Endothelial cell of umbilical vein (primary cell): ENCODE results near the gene DBP. TPM values are rescaled to one million over a fixed set of nuclear protein-coding genes. Genes with fewer than 3 reads are reported as not detected.

Experiments
- BruUV-seq: library from RNA; stranded (reverse); fragments of 400-500 nt; replicated peaks from 2 replicates; lab custom pipeline; 2021; lab: Mats Ljungman, UMichigan
- CTCF ChIA-PET: fragments of 300-600, 350-600 bp; sonication (Branson Sonifier 250); formaldehyde crosslinking; loops from one replicate; lab custom pipeline; 2021; ENCODE audit warnings: antibody characterized with exemption, inconsistent platforms; lab: Charles Lee
- POLR2A ChIA-PET: fragments of 300-600, 350-600 bp; sonication (Branson Sonifier 250); formaldehyde crosslinking; loops from one replicate; lab custom pipeline; 2021; ENCODE audit warnings: antibody characterized with exemption, inconsistent platforms; lab: Charles Lee
- DNase-seq: peaks from one replicate; pipeline ENCODE4 v3.0.0-alpha.2; 2011; ENCODE audit warnings: low read depth, low spot score
- FAIRE-seq: peaks from 2 replicates; lab custom pipeline; 2011; peaks lifted over from hg19 to GRCh38; lab: Jason Lieb, UNC
- H2AFZ ChIP-seq: 2 replicates; pipeline ENCODE4 v1.6.0; 2012; ENCODE audit warnings: low read depth, low read length, control low read depth, inconsistent platforms
- H3K27ac ChIP-seq: 2 replicates; pipeline ENCODE4 v1.5.1; 2011; ENCODE audit warnings: low read depth, mild to moderate bottlenecking, control low read depth, low read length, moderate library complexity; ENCODE audit not compliant: insufficient read depth
- H3K27me3 ChIP-seq, 2 experiments: 2 replicates each; pipeline versions ENCODE4 v1.6.0 to v1.6.1; 2011; ENCODE audit warnings: low read length in 2 of 2, mixed read lengths in 1 of 2; ENCODE audit not compliant: control insufficient read depth in 2 of 2, insufficient read depth in 2 of 2
- H3K36me3 ChIP-seq, 2 experiments: 2 replicates in 1 of 2; 3 replicates in 1 of 2; pipeline ENCODE4 v1.5.1; 2011; ENCODE audit warnings: low read length in 2 of 2, mild to moderate bottlenecking in 1 of 2, moderate library complexity in 1 of 2; ENCODE audit not compliant: control insufficient read depth in 2 of 2, insufficient read depth in 2 of 2; ENCODE audit errors: extremely low read depth in 1 of 2
- H3K4me1 ChIP-seq: 3 replicates; pipeline ENCODE4 v1.5.1; 2011; ENCODE audit warnings: mild to moderate bottlenecking, low read length; ENCODE audit not compliant: control insufficient read depth, insufficient read depth; ENCODE audit errors: extremely low read depth
- H3K4me2 ChIP-seq: 2 replicates; pipeline ENCODE4 v1.6.1; 2011; ENCODE audit warnings: low read length, control low read depth, mixed read lengths; ENCODE audit not compliant: insufficient read depth
- H3K4me3 ChIP-seq, 3 experiments: fragments of 200-600 bp in 1 of 3; sonication (generic), shearing (Covaris generic) in 1 of 3; replicated peaks in 1 of 3; 2 replicates each; pipeline ENCODE4 v1.5.1; 2011 to 2016; ENCODE audit warnings: control low read depth in 3 of 3, low read length in 3 of 3, mild to moderate bottlenecking in 2 of 3, inconsistent platforms in 1 of 3, low read depth in 1 of 3, moderate library complexity in 1 of 3; ENCODE audit not compliant: insufficient read depth in 1 of 3
- H3K79me2 ChIP-seq: 2 replicates; pipeline ENCODE4 v1.6.0; 2012; ENCODE audit warnings: low read length, inconsistent platforms; ENCODE audit not compliant: control insufficient read depth, insufficient read depth
- H3K9ac ChIP-seq: replicated peaks from 2 replicates; pipeline ENCODE3; 2011; ENCODE audit warnings: low read length, control low read depth; ENCODE audit not compliant: insufficient read depth; ENCODE audit errors: extremely low read depth
- H3K9me1 ChIP-seq: replicated peaks from 3 replicates; pipeline ENCODE4 v1.6.0; 2011; ENCODE audit warnings: mild to moderate bottlenecking, low read length; ENCODE audit not compliant: control insufficient read depth, insufficient read depth; ENCODE audit errors: extremely low read depth
- H3K9me3 ChIP-seq: replicated peaks from 2 replicates; pipeline ENCODE4 v1.5.1; 2012; ENCODE audit warnings: low read length, inconsistent platforms; ENCODE audit not compliant: control insufficient read depth, insufficient read depth
- H4K20me1 ChIP-seq: replicated peaks from 2 replicates; pipeline ENCODE3; 2011; ENCODE audit warnings: mild to moderate bottlenecking, low read length; ENCODE audit not compliant: control insufficient read depth, insufficient read depth; ENCODE audit errors: extremely low read depth
- CTCF ChIP-seq, 2 donors: IDR thresholded peaks; 1 replicate in 1 of 2; 2 replicates in 1 of 2; pipeline ENCODE4 v1.5.1; 2011; ENCODE audit warnings: low read length in 2 of 2, mild to moderate bottlenecking in 2 of 2, moderate library complexity in 2 of 2, control low read depth in 1 of 2, inconsistent platforms in 1 of 2, low read depth in 1 of 2; ENCODE audit not compliant: insufficient read depth in 1 of 2; ENCODE audit errors: extremely low read depth in 1 of 2
- EZH2 ChIP-seq: IDR thresholded peaks from 2 replicates; pipeline ENCODE4 v1.6.1; 2012; ENCODE audit warnings: borderline replicate concordance, low read depth, mild to moderate bottlenecking, moderate library complexity, low read length, inconsistent platforms; ENCODE audit not compliant: severe bottlenecking
- FOS ChIP-seq: IDR thresholded peaks from 2 replicates; pipeline ENCODE4 v1.6.1; 2011; ENCODE audit warnings: mild to moderate bottlenecking, low read length, moderate library complexity, borderline replicate concordance; ENCODE audit not compliant: insufficient read depth
- GATA2 ChIP-seq: IDR thresholded peaks from 2 replicates; pipeline ENCODE4 v1.7.0; 2011; ENCODE audit warnings: low read depth, mild to moderate bottlenecking, moderate library complexity, mixed read lengths, low read length; ENCODE audit not compliant: insufficient read length, insufficient read depth
- JUN ChIP-seq: IDR thresholded peaks from 2 replicates; pipeline ENCODE4 v1.6.1; 2011; ENCODE audit warnings: borderline replicate concordance, low read depth; ENCODE audit not compliant: insufficient read length, insufficient read depth
- MYC ChIP-seq: IDR thresholded peaks from one replicate; pipeline ENCODE4 v1.6.1; 2011; ENCODE audit warnings: mild to moderate bottlenecking, low read depth, low read length
- POLR2A ChIP-seq: IDR thresholded peaks from 2 replicates; pipeline ENCODE4 v1.6.1; 2012; ENCODE audit warnings: low read depth, mild to moderate bottlenecking, control low read depth, low read length
- POLR2AphosphoS5 ChIP-seq: IDR thresholded peaks from 2 replicates; pipeline ENCODE4 v1.6.1; 2012; ENCODE audit warnings: low read depth, mild to moderate bottlenecking, control low read depth, low read length, moderate library complexity; ENCODE audit not compliant: insufficient read depth
- dilution Hi-C: fragments of 300-500 bp; cut with MboI; formaldehyde crosslinking; loops from one replicate; pipeline ENCODE4 v1.15.0; 2019; ENCODE audit warnings: low sequenced_read_pairs; ENCODE audit not compliant: extremely low pct_ligation_motif_present
- intact Hi-C: fragments of 100-400 bp; cut with micrococcal nuclease; formaldehyde crosslinking; loops from one replicate; pipeline ENCODE4 v1.10.0; 2022
- polyA plus RNA-seq, 4 experiments: library from polyadenylated mRNA; depleted of rRNA in 3 of 4; stranded (reverse) in 3 of 4; unstranded in 1 of 4; fragments of >200 nt; gene quantifications; 2 replicates each; pipeline versions ENCODE4 v1.2.1 to v1.2.3, GENCODE V29; 2011 to 2012; ENCODE audit warnings: missing spikeins in 1 of 4
- total RNA-seq: library from RNA; stranded (reverse); gene quantifications from 2 replicates; pipeline ENCODE4 v1.2.3, GENCODE V29; 2021

DBP gene
- total and polyA plus RNA-seq, 2 donors (not counting 3 experiments of a cell fraction or from before 2014, with no cell fraction given) = 1.5 to 1.8 TPM

- POLR2A ChIA-PET = interaction anchor here (1.1 to 1.7 kb wide), 3 partner anchors 26 to 102 kb away, joined by 3 to 7 read pairs (median 3); partner anchors contain the start of genes IZUMO1, RPL18 and SPHK2
- Histone ChIP-seq H3K79me2 (no peaks in the 10 kb centered on the region), H4K20me1 (no peaks in the 10 kb centered on the region), H3K36me3 (no peaks in the 10 kb centered on the region), H3K27ac (no peak overlapping the region), H2AFZ (peak overlapping the region; percentile 58), H3K9ac (no peak overlapping the region), H3K9me1 (no peaks in the 10 kb centered on the region), H3K9me3 (no peaks in the 10 kb centered on the region), H3K4me1 (peaks cover 9% of the 10 kb centered on the region), H3K4me3 (peak overlapping the region in 1 of 3 experiments; percentile 40), H3K4me2 (no peak overlapping the region), H3K27me3 (peaks cover 0 to 2% of the 10 kb centered on the region in 2 experiments)
- intact Hi-C loops (no loop called here), dilution Hi-C loops (no loop called here)
- DNase-seq (peak; percentile 74), FAIRE-seq (peak; percentile 70)
- TF ChIP-seq GATA2 = no peak
- no peak for TF ChIP-seq FOS
- TF ChIP-seq POLR2AphosphoS5 = no peak
- TF ChIP-seq JUN = no peak
- TF ChIP-seq MYC = no peak
- TF ChIP-seq POLR2A = no peak
- no peak for TF ChIP-seq CTCF (IDR thresholded peaks at IDR 0.05; ENCODE audit: extremely low read depth in 1 of 2, insufficient read depth in 1 of 2, low read depth in 1 of 2, low read length in 2 of 2)
- TF ChIP-seq EZH2 = no peak
- CTCF ChIA-PET = interaction anchor here (0.8 to 2.7 kb wide), 21 partner anchors 12 to 326 kb away, joined by 3 to 41 read pairs (median 11); partner anchors contain the start of genes HSD17B14, IZUMO1, NTN5 and RPL18
- no TSS peak for BruUV-seq
Observed at GRCh38 chr19:48644839-48645619, 7.8 kb upstream of the DBP start.
